Caco-2 (cell line): ENCODE data around the gene SBF2. TPM values are rescaled to one million over a fixed set of nuclear protein-coding genes. Genes with fewer than 3 reads are reported as not detected.

Experiments
- BruUV-seq: library from RNA; stranded (reverse); fragments of 400-500 nt; replicated peaks from 2 replicates; lab custom pipeline; 2021; lab: Mats Ljungman, UMichigan
- CTCF ChIA-PET: fragments of 300-600 bp; sonication (Branson Sonifier 250); formaldehyde crosslinking; loops from one replicate; lab custom pipeline; 2022; ENCODE audit warnings: antibody characterized with exemption; lab: Charles Lee
- POLR2A ChIA-PET: fragments of 300-600 bp; sonication (Branson Sonifier 250); formaldehyde crosslinking; loops from one replicate; lab custom pipeline; 2022; ENCODE audit warnings: antibody characterized with exemption; lab: Charles Lee
- DNase-seq, 2 experiments: peaks; one replicate each; pipeline versions ENCODE4 v3.0.0 to v3.0.0-alpha.2; 2020 to 2022
- H3K27me3 ChIP-seq: replicated peaks from 2 replicates; pipeline ENCODE4 v1.6.0; 2011; ENCODE audit warnings: low read length; ENCODE audit not compliant: control insufficient read depth, insufficient read depth
- H3K36me3 ChIP-seq: 2 replicates; pipeline ENCODE4 v1.5.1; 2011; ENCODE audit warnings: low read length; ENCODE audit not compliant: control insufficient read depth, insufficient read depth
- H3K4me1 ChIP-seq: fragments of 250-450 bp; sonication (Bioruptor Pico); 2 replicates; pipeline ENCODE4 v1.5.1; 2020; ENCODE audit warnings: mild to moderate bottlenecking
- H3K4me3 ChIP-seq: 2 replicates; pipeline ENCODE4 v1.5.1; 2011; ENCODE audit warnings: low read depth, mild to moderate bottlenecking, control low read depth, low read length
- H3K9me3 ChIP-seq: fragments of 250-450 bp; sonication (Bioruptor Pico); 2 replicates; pipeline ENCODE4 v1.5.1; 2020; ENCODE audit warnings: mild to moderate bottlenecking, moderate library complexity
- H3K27ac Mint-ChIP-seq: one replicate; pipeline ENCODE4 v1.8.0; 2022; ENCODE audit warnings: mixed read lengths; ENCODE audit not compliant: unreplicated experiment
- H3K27me3 Mint-ChIP-seq: one replicate; pipeline ENCODE4 v1.8.0; 2022; ENCODE audit warnings: mixed read lengths; ENCODE audit not compliant: insufficient read depth, unreplicated experiment
- H3K36me3 Mint-ChIP-seq: one replicate; pipeline ENCODE4 v1.8.0; 2022; ENCODE audit warnings: mild to moderate bottlenecking, mixed read lengths; ENCODE audit not compliant: insufficient read depth, unreplicated experiment
- H3K4me1 Mint-ChIP-seq: one replicate; pipeline ENCODE4 v1.8.0; 2022; ENCODE audit warnings: low read depth, mixed read lengths; ENCODE audit not compliant: unreplicated experiment
- H3K4me3 Mint-ChIP-seq: one replicate; pipeline ENCODE4 v1.8.0; 2022; ENCODE audit warnings: mild to moderate bottlenecking, moderate library complexity, mixed read lengths; ENCODE audit not compliant: unreplicated experiment
- H3K9me3 Mint-ChIP-seq: one replicate; pipeline ENCODE4 v1.8.0; 2022; ENCODE audit warnings: mixed read lengths; ENCODE audit not compliant: unreplicated experiment
- CTCF ChIP-seq, 2 experiments: fragments of 200-600 bp in 1 of 2; IDR thresholded peaks; 1 replicate in 1 of 2; 2 replicates in 1 of 2; pipeline versions ENCODE4 v1.5.1 to v1.8.0; 2011 to 2022; ENCODE audit warnings: antibody characterized with exemption in 1 of 2, control low read depth in 1 of 2, inconsistent platforms in 1 of 2, low read depth in 1 of 2, low read length in 1 of 2, mild to moderate bottlenecking in 1 of 2, moderate library complexity in 1 of 2; ENCODE audit not compliant: insufficient read depth in 1 of 2, severe bottlenecking in 1 of 2, unreplicated experiment in 1 of 2
- intact Hi-C: fragments of 100-400 bp; cut with micrococcal nuclease; formaldehyde crosslinking; loops from one replicate; pipeline ENCODE4 v1.10.0; 2022; ENCODE audit not compliant: unreplicated experiment
- total RNA-seq: library from RNA; stranded (reverse); gene quantifications from 2 replicates; pipeline ENCODE4 v1.2.3, GENCODE V29; 2022

The SBF2 gene
- total RNA-seq, 1 experiment from 2014 or later: 72.2 TPM

GRCh38 chr11:9858822-9859221 is 435.2 kb downstream of the SBF2 start:
- Mint-ChIP-seq H3K4me1 (peaks cover 45% of the 10 kb centered on the region), H3K4me3 (no peak overlapping the region), H3K36me3 (no peaks in the 10 kb centered on the region), H3K27ac (peak overlapping the region; percentile 86), H3K9me3 (no peaks in the 10 kb centered on the region), H3K27me3 (no peaks in the 10 kb centered on the region)
- DNase-seq: no peak
- no TSS peak for BruUV-seq
- CTCF ChIA-PET: no interaction called here
- intact Hi-C loops: loop anchor here (1.0 to 5.0 kb wide), 2 partner anchors 100 to 448 kb away; partner anchors contain the start of gene ADM
- no peak for TF ChIP-seq CTCF (IDR thresholded peaks at IDR 0.05; ENCODE audit: insufficient read depth in 1 of 2, low read depth in 1 of 2, low read length in 1 of 2, severe bottlenecking in 1 of 2, unreplicated experiment in 1 of 2)
- POLR2A ChIA-PET: no interaction called here
- H3K36me3 ChIP-seq: peaks cover 2% of the 10 kb centered on the region
- H3K9me3 ChIP-seq: no peaks in the 10 kb centered on the region
- H3K27me3 ChIP-seq: no peaks in the 10 kb centered on the region
- H3K4me3 ChIP-seq: no peak overlapping the region
- peaks cover 76% of the 10 kb centered on the region for H3K4me1 ChIP-seq

GRCh38 chr11:9858218-9858617 is 435.8 kb downstream of the SBF2 start:
- Mint-ChIP-seq H3K4me3 (peak overlapping the region; percentile 67), H3K36me3 (no peaks in the 10 kb centered on the region), H3K27me3 (no peaks in the 10 kb centered on the region), H3K27ac (peak overlapping the region; percentile 86), H3K9me3 (no peaks in the 10 kb centered on the region), H3K4me1 (peaks cover 45% of the 10 kb centered on the region)
- H3K4me1 ChIP-seq: peaks cover 74% of the 10 kb centered on the region
- BruUV-seq: no TSS peak
- peaks cover 2% of the 10 kb centered on the region for H3K36me3 ChIP-seq
- H3K4me3 ChIP-seq: no peak overlapping the region
- ChIA-PET CTCF (no interaction called here), POLR2A (no interaction called here)
- H3K27me3 ChIP-seq: no peaks in the 10 kb centered on the region
- DNase-seq: no peak
- no peaks in the 10 kb centered on the region for H3K9me3 ChIP-seq
- intact Hi-C loops: loop anchor here (5.0 kb wide), 1 partner anchor 449 kb away; the partner anchor contains the start of gene ADM
- TF ChIP-seq CTCF (IDR thresholded peaks at IDR 0.05; ENCODE audit: insufficient read depth in 1 of 2, low read depth in 1 of 2, low read length in 1 of 2, severe bottlenecking in 1 of 2, unreplicated experiment in 1 of 2): no peak

- BruUV-seq: no TSS peak
Observed at GRCh38 chr11:9855579-9856287, 438.3 kb downstream of the SBF2 start.

More at GRCh38 chr11:9855579-9856287, 438.3 kb downstream of the SBF2 start:
- H3K4me3 ChIP-seq: no peak overlapping the region
- TF ChIP-seq CTCF (IDR thresholded peaks at IDR 0.05; ENCODE audit: insufficient read depth in 1 of 2, low read depth in 1 of 2, low read length in 1 of 2, severe bottlenecking in 1 of 2, unreplicated experiment in 1 of 2): no peak
- H3K4me1 ChIP-seq: peaks cover 55% of the 10 kb centered on the region
- H3K36me3 ChIP-seq: peaks cover 2% of the 10 kb centered on the region
- Mint-ChIP-seq H3K36me3 (peaks cover 14% of the 10 kb centered on the region), H3K4me1 (peaks cover 34% of the 10 kb centered on the region), H3K4me3 (no peak overlapping the region), H3K27ac (no peak overlapping the region), H3K9me3 (no peaks in the 10 kb centered on the region), H3K27me3 (no peaks in the 10 kb centered on the region)
- no peak for DNase-seq
- POLR2A ChIA-PET: interaction anchor here (0.5 to 0.6 kb wide), 2 partner anchors 54 to 690 kb away, joined by 4 read pairs; no protein-coding TSS in a partner anchor
- intact Hi-C loops: loop anchor here (5.0 kb wide), 1 partner anchor 452 kb away; the partner anchor contains the start of gene ADM
- CTCF ChIA-PET: no interaction called here
- H3K9me3 ChIP-seq: no peaks in the 10 kb centered on the region
- no peaks in the 10 kb centered on the region for H3K27me3 ChIP-seq
